Stimulated activated CD8-positive, alpha-beta memory T cell treated with anti-CD3 and anti-CD28 coated beads, Interleukin-7, amount 100 ng/mL, for 24 hours (primary cell): ENCODE data around the gene MMP15.

Source experiments
- DNase-seq: peaks from one replicate; pipeline ENCODE4 v3.0.0-alpha.2; 2020; ENCODE audit warnings: low read depth

The MMP15 gene

GRCh38 chr16:58019866-58020538 lies 5.6 kb upstream of the MMP15 start:
- DNase-seq: no peak

DNA sequence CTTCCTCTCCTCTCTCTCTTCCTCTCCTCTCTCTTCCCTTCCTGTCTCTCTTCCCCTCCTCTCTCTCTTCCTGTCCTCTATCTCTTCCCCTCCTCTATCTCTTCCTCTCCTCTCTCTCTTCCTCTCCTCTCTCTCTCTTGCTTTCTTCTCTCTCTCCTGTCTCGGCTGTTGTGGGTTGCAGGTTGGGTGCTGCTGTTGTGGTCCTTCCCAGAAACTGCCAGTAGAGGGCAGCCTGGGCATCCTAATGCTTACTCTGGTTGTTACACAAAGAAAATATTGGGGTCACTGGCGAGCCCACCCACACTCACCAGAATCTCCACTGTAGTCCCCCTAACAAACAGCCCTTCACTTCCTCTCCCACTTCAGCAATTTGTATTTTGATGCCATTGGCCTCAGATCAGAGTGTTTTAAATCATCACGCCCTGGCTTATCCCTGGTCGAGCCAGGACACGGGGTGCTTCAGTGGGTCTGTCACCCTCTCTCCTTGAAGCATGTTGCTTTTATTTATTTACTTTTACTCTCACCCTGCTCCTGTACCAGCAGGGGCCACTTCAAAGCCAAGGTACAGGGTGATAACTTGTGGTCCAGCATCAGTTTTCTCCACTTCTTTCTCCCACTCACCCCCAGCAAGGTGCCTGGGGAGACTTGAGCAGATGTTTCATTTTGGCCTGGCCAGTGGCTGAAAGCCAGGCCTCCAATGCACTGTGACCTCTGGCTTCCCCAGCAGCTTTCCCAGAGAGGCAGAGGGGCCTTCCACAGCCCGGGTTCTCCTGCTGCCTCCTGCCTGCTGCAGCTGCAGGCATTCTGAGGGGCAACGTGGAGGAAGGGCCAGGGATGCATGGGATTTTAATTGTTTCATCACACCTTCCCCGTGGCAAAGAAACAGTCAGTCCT lies 4.7 kb upstream of the MMP15 start:
- peak; percentile 40 for DNase-seq

DNA sequence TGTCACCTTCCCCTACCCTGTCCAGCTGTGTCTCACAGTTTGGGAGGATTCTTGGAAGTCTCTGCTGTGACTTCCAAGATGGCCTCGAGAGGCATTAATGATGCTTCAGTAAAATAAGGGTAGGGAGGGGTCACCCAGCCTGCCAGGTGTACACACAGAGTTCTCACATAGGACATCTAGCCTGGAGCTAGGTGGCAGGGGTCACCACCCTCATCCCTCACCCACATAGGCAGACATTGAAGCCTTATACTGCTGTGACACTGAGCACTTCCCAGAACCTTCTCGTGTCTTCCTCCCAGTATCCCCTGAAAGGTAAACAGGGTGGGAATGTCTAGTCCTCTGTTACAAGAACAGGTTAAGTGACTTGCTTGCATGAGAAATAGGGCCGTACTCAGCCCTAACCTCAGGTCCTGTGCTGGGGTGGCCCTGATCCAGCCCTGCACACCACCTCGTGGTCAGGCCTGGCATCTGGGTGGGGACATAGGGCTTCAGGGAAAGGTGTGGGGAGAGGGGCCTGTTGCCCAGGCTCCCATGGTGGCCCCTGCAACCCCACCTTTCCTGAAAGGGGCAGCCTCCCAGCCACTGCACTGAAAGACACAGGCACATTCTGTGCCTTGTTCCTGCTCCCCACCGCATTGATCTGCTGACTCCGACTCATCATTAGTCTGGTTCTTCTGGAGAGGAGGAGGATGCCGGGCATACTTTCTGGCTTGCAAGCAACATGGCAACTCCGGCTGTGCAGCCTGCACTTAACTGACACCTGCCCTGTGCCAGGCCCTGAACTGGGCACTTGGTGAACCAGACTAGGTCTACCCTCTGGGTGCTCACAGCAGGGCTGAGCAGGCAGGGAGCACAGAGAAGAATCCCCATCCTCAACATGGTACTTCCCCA lies 3.6 kb upstream of the MMP15 start:
- no peak for DNase-seq

DNA sequence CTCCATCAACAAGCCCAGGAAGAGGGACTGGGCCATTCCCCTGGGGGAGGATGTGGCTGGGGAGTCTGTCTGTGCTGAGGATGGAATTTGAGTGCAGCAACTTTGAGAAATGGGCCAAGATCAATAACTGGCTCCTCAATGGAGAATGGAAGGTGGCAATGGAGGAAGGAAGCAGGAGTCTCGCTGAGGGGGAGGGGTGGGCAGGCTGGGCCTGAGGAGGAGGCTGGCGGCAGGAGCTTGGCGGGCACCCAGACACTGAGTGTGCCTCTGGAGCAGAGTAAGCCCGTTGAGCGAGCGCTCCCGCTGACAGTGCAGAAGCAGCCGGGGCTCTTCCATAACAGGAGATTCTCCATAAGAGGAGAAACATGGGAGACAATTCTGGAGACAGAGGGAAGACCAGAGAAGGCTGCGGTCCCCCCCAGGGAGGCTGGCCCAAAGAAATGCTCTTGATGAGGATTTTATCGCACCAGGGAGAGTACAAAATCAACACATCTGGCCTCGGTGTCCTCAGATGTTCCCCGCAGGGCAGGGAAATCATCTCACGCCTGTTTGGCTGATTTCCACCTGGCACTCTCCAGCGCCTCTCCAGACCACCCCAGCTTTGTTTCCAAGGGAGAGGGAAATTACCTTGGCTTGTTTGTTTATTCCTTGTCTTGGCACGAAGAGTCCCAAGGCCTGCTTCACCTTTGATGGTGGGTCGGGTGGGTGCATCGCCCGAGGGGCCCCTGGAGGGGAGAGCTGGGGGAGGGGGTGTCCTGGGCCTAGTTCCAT lies 2.8 kb upstream of the MMP15 start:
- no peak for DNase-seq

DNA sequence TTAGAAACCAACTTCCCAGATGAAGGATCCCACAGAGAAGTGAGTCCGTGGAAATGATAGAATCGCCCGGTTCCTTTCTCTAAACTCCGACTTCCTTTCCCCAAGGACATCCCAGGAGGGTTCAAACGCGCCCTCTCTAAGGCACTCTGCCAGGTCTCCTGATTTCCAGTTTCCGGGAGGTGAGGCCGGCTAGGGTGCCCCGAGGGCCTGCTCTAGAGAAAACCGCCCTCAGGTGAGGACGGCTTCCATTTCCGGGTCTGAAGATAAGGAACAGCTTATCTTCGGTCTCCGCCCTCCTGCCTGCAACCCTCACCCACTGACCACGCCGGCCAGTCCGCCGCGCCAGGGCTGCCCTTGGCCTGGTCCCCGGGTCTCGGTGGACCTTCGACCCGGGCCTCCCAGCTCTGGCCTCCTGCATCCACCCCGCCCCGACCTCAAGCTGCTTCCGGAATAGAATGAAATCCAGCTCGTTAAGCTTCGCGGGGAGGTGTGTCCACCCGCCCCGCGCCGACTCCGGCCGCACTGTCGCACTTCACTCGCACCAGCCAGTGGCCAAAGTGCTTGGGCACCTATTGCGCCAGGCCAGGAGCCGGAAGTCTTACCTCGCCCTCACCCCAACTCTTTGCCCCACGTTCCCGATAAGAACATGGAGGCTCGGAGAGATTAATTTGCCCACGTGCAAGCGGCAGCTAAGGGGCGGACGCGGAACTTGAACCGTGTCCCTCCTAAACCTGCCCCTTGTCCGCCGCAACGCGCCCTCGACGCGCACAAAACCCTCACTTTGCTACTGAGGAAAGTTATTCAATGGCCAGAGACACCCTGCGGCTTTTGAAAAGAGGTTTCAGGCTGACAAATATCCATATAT lies 836 bp upstream of the MMP15 start:
- no peak for DNase-seq

DNA sequence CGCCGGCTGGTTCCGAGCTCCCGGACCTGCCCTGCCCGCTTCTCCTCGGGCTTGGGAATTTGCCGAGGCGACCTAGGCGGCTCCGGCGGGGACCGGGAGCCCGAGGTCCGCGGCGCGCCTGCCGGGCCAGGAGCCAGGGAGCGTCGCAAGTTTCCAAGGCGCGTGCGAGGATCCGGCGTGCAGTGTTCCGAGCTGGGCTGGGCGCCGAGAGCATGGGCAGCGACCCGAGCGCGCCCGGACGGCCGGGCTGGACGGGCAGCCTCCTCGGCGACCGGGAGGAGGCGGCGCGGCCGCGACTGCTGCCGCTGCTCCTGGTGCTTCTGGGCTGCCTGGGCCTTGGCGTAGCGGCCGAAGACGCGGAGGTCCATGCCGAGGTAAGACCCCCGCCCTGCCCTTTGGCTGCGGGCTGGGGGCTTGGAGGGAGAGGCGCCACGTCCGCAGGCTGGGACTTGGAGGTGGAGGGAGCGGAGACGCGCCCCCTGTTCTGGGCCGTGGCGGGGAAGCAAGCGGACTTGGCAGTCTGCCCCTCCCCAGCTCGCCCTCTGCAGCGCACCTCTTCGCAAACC lies 668 bp downstream of the MMP15 start:
- DNase-seq: no peak

GRCh38 chr16:58026705-58027160 lies 1.2 kb downstream of the MMP15 start:
- no peak for DNase-seq

GRCh38 chr16:58027161-58027915 lies 1.8 kb downstream of the MMP15 start:
- DNase-seq: no peak

GRCh38 chr16:58027916-58028455 lies 2.4 kb downstream of the MMP15 start:
- no peak for DNase-seq

DNA sequence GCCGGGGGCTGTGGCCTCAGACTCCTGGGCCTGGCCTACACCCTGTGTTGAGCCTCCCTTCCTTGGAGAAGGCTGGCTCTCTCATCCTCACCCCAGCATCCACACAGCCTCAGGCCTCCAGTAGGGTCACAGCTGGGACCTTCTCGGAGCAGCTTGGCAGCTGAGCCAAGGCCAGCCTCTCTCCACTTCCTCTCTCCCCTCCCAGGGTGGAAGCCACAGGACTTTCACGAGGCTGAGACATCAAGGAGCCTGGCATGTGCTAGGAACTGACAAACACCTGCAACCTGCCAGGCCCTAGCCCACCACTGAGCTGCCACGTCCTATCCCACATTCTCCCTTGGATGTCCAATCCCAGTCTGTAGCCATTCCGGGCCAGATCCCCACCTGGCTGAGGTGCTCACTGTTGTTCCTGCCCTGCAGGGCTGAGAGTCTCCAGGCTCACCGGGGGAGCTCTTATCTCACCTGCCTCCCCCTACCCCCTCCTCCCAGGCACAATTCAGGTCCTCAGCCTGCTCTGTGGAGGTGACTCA lies 3.1 kb downstream of the MMP15 start:
- DNase-seq: no peak

DNA sequence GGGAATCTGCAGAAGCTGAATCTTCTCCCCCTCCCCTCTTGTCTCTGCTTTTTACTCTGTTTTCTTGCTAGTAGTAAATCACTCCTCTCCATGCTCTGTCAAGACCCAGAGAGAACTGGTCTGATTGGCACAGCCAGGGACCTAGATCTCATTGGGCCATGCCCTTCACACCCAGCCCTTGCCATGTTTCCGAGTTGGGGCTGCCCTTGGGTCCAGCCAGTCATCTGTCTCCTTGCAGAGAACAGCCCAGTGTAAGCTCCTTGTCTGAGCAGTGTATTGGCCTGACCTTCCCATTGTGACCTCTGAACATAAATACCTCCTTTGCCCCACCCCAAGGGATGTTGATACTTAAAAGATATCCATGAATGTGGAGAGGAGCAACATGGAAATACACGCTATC lies 3.9 kb downstream of the MMP15 start:
- no peak for DNase-seq

DNA sequence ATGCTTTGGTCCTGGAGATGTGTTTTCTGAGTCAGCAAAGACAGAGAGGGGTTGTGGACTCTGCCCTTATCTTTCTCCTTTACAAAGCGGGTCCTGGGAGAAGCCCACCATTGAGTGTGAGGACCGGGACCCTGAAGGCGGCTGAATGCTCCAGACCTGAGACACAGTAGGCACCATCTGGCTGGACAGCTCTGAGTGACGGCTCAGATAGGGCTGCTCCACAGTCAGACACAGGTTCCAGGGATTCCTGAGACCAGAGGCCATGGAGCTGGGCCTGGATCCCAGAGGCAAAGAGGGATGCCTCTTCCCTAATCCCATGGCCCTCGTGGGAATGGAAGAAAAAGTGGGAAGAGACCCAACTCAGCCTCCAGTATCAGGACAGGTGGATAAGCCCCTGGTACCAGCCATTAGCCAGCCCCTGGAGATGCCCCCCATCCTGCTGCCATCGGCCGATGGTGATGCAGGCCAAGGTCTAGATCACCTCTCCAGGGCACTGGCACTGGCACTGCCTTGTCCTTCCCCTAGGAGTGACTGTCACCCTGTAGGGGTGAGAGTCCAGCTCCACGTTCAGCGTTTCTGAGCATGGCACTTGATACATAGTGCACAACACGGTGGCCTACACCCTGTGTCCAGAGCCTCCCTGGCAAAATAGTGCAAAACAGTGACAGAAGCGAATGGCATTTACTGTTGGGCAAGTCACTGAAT lies 4.7 kb downstream of the MMP15 start:
- no peak for DNase-seq

DNA sequence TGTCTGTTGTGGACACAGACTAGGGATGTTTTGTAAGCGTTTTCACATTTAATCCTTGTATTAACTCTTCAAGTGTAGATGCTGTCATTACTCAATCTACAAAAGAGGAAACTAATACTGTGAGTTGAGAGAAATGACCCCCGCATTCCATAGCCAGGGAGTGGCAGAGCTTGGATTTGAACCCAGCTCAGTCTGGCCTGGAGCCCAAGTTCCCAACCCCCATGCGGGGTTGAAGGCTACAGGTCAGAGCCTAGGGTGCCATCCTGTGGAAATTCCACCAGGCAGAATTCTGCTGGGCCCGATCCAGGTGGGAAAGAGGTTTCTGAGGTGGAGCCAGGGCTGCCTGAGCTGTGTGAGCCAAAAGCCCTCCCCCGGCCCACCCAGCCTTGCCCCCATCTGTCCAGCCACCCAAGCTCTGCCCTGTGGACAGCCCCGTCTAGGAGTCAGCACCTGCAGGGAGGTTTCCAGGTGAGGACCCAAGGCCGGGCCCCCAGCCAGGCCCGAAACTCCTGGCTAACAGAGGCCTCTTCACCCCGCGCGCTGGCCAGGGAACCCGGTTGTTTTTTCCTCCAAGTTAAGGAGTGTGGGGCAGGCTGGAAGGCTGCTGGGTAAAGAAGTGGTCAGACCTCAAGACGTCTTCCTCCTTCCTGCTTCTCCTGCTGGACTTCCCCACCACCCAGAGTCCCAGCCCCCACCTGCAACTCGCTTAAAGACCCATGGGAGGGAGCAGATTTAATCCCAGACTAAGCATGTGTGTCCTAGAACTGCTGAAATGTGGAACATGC lies 5.7 kb downstream of the MMP15 start:
- DNase-seq: no peak

GRCh38 chr16:58032710-58033293 lies 7.2 kb downstream of the MMP15 start:
- no peak for DNase-seq

GRCh38 chr16:58034128-58034685 lies 8.7 kb downstream of the MMP15 start:
- no peak for DNase-seq

DNA sequence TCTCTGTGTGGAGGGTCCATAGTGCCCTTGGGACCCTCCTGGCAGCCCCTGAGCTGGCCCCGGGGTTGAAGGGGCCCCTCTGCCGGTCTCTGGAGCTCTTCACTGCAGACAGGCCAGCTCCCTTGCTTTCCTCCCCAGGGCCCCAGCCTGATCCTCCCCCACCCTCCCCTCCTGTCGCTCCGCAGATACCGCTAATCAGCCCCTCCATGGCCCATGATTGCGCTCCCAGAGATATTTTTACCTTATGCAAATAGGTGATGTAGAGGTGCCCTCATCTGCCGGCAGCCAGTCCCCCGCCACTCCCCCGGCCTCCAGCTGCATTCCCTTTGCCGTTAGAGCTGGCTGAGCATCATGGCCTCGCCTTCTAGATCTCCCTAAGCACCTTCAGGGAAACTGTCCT lies 9.2 kb downstream of the MMP15 start:
- DNase-seq: no peak
